HG02938 (cell line): ENCODE results near the gene TMEM175.

ENCODE experiments used
- ATAC-seq: cut with Tn5 transposase; IDR thresholded peaks from one replicate; pipeline ENCODE4 v1.9.1; 2021; ENCODE audit warnings: mild to moderate bottlenecking, moderate library complexity; ENCODE audit not compliant: unreplicated experiment

Gene TMEM175

DNA sequence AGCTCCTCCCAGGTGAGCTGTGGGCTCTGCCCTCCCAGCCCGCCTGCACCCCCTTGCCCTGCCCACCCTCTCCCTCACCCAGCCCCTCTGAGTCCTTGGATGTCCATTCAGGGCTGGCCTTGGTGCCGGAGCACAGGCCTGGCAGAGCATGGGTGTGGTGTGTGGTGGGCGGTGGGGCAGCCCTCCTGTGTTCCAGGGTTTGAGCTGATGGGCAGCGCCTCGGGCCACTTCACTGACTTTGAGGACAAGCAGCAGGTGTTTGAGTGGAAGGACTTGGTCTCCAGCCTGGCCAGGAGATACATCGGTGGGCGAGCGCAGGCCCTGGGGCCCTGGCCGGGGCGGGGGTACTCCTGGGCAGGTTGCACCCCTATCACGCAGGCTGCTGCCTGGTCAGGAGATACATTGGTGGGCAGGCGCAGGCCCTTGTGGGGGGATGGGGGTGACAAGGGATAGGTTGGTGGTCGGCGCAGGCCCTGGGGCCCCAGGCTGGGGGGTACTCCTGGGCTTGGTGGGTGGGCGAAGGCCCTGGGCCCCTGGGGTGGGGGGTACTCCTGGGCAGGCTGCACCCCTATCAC lies 68.5 kb downstream of the TMEM175 start:
- no peak for ATAC-seq

DNA sequence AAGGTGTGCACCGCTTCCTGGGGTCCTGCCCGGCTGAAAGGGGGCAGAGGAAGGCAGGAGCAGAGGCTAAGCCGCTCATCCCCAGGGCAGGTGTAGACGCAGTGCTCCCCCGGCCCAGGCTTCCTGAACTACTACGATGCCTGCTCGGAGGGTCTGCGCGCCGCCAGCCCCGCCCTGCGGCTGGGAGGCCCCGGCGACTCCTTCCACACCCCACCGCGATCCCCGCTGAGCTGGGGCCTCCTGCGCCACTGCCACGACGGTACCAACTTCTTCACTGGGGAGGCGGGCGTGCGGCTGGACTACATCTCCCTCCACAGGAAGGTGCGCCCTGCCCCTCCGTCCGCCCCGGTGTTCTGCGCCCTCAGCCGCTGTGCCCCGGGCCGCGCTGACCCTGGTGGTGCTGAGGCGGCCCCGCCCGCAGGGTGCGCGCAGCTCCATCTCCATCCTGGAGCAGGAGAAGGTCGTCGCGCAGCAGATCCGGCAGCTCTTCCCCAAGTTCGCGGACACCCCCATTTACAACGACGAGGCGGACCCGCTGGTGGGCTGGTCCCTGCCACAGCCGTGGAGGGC lies 69.4 kb downstream of the TMEM175 start:
- no peak for ATAC-seq

DNA sequence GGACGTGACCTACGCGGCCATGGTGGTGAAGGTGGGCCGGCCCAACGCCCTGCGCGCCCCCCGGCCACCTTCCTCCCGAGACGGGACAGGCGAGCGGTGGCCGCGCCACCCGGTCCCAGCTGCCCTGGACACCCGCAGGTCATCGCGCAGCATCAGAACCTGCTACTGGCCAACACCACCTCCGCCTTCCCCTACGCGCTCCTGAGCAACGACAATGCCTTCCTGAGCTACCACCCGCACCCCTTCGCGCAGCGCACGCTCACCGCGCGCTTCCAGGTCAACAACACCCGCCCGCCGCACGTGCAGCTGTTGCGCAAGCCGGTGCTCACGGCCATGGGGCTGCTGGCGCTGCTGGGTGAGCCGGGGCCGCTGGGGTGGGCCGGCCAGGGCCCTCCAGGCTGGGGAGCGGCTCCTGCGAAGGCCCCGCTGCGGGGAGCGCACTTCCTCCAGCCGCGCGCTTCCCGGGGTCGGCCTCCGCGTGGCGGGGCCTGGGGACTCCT lies 69.9 kb downstream of the TMEM175 start:
- no peak for ATAC-seq

DNA sequence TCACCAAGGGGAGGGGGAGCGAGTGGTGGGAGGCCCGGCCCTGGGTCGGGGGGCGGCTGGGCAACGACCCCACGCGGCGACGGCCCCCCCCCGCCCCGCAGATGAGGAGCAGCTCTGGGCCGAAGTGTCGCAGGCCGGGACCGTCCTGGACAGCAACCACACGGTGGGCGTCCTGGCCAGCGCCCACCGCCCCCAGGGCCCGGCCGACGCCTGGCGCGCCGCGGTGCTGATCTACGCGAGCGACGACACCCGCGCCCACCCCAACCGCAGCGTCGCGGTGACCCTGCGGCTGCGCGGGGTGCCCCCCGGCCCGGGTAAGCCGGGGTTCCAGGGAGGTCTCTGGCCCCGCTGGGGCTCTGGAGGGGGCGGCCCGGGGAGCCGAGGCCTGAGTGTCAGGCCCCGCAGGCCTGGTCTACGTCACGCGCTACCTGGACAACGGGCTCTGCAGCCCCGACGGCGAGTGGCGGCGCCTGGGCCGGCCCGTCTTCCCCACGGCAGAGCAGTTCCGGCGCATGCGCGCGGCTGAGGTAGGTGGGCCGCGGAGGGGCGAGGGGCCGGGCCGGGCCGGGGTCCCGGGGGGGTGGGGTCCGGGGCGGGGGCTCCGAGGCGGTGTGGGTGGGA lies 70.5 kb downstream of the TMEM175 start:
- ATAC-seq, result no peak

DNA sequence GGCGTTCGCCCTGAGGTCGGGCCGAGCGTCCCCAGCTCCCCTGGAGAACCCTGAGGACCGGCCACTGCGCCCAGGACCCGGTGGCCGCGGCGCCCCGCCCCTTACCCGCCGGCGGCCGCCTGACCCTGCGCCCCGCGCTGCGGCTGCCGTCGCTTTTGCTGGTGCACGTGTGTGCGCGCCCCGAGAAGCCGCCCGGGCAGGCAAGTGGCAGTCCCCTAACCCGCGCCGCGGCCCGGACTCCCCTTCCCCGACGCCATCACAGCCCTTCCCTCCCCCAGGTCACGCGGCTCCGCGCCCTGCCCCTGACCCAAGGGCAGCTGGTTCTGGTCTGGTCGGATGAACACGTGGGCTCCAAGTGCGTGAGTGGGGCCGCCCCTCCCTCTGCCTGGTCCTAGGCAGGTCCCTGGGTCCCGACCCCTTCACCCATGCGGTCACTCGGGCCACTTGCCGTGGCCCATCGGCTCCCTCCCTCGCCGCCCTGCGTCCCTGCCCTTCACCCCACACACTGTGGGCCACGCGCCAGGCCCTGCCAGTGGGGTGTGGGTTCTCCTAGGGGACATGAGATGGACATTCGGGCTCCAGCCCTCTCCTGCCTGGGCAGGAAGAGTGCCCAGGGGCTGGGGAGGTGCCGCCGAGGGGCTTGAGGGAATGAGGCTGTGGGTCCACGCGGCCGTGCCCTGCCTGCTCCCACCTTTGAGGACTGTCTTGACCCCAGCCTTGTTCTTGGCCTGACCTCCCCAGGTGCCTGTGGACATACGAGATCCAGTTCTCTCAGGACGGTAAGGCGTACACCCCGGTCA lies 71.2 kb downstream of the TMEM175 start:
- no peak for ATAC-seq

DNA sequence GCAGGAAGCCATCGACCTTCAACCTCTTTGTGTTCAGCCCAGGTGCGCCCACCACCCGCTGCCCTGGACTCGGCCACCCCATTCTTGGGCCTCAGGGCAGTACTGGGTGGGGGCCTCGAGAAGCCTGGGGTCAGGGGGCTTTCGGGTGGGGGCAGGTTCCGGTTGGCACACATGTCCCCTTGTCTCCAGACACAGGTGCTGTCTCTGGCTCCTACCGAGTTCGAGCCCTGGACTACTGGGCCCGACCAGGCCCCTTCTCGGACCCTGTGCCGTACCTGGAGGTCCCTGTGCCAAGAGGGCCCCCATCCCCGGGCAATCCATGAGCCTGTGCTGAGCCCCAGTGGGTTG lies 71.8 kb downstream of the TMEM175 start:
- no peak for ATAC-seq

DNA sequence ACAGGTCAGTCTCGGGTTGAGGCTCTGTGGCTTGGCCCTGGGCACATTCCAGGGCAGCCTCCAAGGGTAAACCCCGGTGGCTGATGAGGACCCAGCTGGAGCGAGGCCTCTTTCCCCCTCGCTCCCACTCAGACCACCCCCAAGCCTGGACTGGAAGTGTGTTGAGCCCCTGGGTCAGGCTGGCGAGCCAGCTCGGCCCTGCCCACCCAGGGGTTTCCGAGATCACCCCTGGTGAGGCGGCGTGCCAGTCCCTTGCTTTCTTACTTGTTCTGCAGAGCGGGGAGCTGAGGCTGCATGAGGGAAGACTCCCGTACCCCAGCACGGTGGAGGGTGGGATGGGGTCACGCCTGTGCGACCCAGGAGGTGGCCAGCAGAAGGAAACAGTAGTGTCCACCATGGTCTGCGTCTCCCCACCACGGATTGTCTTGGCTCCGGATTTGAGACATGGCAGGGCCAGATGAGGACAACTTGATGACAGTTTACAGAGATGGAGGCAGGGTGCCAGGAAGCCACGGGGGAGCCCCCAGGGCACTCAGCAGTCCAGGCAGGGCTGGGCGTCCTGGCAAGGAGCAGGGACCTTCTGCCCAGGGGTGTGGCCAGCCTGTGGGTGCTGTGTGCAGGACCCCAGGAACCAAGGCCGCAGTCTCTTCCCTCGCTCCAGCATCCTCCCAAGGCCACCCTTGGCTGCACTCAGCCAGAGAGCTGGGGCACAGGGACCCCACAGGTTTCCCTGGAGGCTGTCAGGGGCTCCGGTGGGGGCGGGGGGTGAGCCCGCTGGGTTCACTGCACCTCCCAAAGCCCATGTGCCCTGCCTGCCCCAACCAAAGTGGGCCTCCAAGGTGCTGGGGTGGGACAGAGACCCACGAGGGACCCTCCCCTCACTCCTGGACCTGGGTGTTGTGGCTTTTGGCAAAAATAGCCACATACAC lies 72.6 kb downstream of the TMEM175 start:
- no peak for ATAC-seq

DNA sequence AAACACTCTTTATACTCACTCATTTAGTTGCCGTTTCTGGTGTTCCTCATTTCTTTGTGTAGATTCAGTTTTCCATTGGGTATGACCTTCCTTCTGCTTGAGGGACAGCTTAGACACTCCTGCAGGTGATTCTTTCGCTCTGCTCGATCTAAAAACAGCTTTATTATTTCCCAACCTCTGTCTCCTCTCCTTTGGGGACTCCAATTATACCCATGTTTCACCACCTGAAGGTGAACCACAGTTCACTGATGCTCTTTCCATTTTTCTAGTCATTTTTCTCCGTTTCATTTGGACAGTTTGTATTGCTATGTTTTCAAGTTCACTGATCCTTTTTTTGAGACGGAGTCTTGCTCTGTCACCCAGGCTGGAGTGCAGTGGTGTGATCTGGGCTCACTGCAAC lies 74.6 kb downstream of the TMEM175 start:
- no peak for ATAC-seq
